Natural killer cell treated with Interleukin-12 subunit alpha and Interleukin-12 subunit beta and Interleukin-15 and Interleukin-18, amount 100 ng/mL, for 72 hours (primary cell): ENCODE measurements around the gene UBE2D1. TPM values are rescaled to one million over a fixed set of nuclear protein-coding genes. Genes with fewer than 3 reads are reported as not detected.

Experiments used
- ATAC-seq, 2 donors: fragments of 150-1000 bp; cut with Tn5 transposase in 1 of 2; sonication (Bioruptor Pico), chemical (Tn5 transposase) in 1 of 2; 2 replicates each; pipeline ENCODE4 v1.10.0; 2021
- DNase-seq: peaks from one replicate; pipeline ENCODE4 v3.0.0; 2022; ENCODE audit warnings: low spot score
- H3K27ac Mint-ChIP-seq, 2 donors: 1 replicate in 1 of 2; 2 replicates in 1 of 2; pipeline ENCODE4 v1.8.0; 2022; ENCODE audit warnings: mixed read lengths in 2 of 2, mild to moderate bottlenecking in 1 of 2, moderate library complexity in 1 of 2
- H3K27me3 Mint-ChIP-seq, 2 donors: 1 replicate in 1 of 2; 2 replicates in 1 of 2; pipeline ENCODE4 v1.8.0; 2022; ENCODE audit warnings: mixed read lengths in 2 of 2
- H3K36me3 Mint-ChIP-seq: one replicate; pipeline ENCODE4 v1.8.0; 2022; ENCODE audit warnings: mixed read lengths
- H3K4me1 Mint-ChIP-seq, 2 donors: 1 replicate in 1 of 2; 2 replicates in 1 of 2; pipeline ENCODE4 v1.8.0; 2022; ENCODE audit warnings: low read depth in 2 of 2, mixed read lengths in 2 of 2, mild to moderate bottlenecking in 1 of 2
- H3K4me3 Mint-ChIP-seq: one replicate; pipeline ENCODE4 v1.8.0; 2022; ENCODE audit warnings: mixed read lengths
- H3K9me3 Mint-ChIP-seq: 2 replicates; pipeline ENCODE4 v1.8.0; 2022; ENCODE audit warnings: mixed read lengths
- total RNA-seq, 2 donors: library from RNA; stranded (reverse); gene quantifications; one replicate each; pipeline ENCODE4 v1.2.3, GENCODE V29; 2022

The UBE2D1 gene
- total RNA-seq, 2 donors from 2014 or later: 12.7 to 14.6 TPM

GRCh38 chr10:58322072-58322834, 12.6 kb upstream of the UBE2D1 start:
- H3K27me3 Mint-ChIP-seq: peaks cover 13 to 17% of the 10 kb centered on the region in 2 donors
- no peaks in the 10 kb centered on the region for H3K9me3 Mint-ChIP-seq
- peak; percentile 72 to 83 for ATAC-seq
- H3K27ac Mint-ChIP-seq: peak overlapping the region in 1 of 2 donors; percentile 1
- H3K36me3 Mint-ChIP-seq: no peaks in the 10 kb centered on the region
- peak overlapping the region; percentile 31 for H3K4me3 Mint-ChIP-seq
- peaks cover 7 to 9% of the 10 kb centered on the region in 2 donors for H3K4me1 Mint-ChIP-seq
- DNase-seq: no peak

- ATAC-seq (no peak), DNase-seq (no peak)
- Mint-ChIP-seq H3K9me3 (no peaks in the 10 kb centered on the region), H3K27me3 (peaks cover 13 to 17% of the 10 kb centered on the region in 2 donors), H3K36me3 (no peaks in the 10 kb centered on the region), H3K4me3 (peak overlapping the region; percentile 31), H3K27ac (peak overlapping the region in 1 of 2 donors; percentile 1), H3K4me1 (peaks cover 7 to 9% of the 10 kb centered on the region in 2 donors)
These were observed 12.0 kb upstream of the UBE2D1 start for GRCh38 chr10:58322835-58323209.

GRCh38 chr10:58326967-58327381, 7.8 kb upstream of the UBE2D1 start:
- ATAC-seq (no peak), DNase-seq (peak; percentile 62)
- H3K4me3 Mint-ChIP-seq: no peak overlapping the region
- H3K27ac Mint-ChIP-seq: no peak overlapping the region
- H3K9me3 Mint-ChIP-seq: no peaks in the 10 kb centered on the region
- peaks cover 7 to 9% of the 10 kb centered on the region in 2 donors for H3K4me1 Mint-ChIP-seq
- H3K36me3 Mint-ChIP-seq: no peaks in the 10 kb centered on the region
- peaks cover 10 to 16% of the 10 kb centered on the region in 2 donors for H3K27me3 Mint-ChIP-seq

- H3K27me3 Mint-ChIP-seq: peaks cover 17 to 22% of the 10 kb centered on the region in 2 donors
- no peaks in the 10 kb centered on the region for H3K36me3 Mint-ChIP-seq
- H3K4me3 Mint-ChIP-seq: no peak overlapping the region
- ATAC-seq (no peak), DNase-seq (no peak)
- H3K27ac Mint-ChIP-seq: no peak overlapping the region
- no peaks in the 10 kb centered on the region for H3K4me1 Mint-ChIP-seq
- no peaks in the 10 kb centered on the region for H3K9me3 Mint-ChIP-seq
These were observed 6.6 kb upstream of the UBE2D1 start for GRCh38 chr10:58328233-58328632.

- H3K27ac Mint-ChIP-seq: no peak overlapping the region
- H3K4me3 Mint-ChIP-seq: no peak overlapping the region
- no peak for ATAC-seq
- peaks cover 17 to 22% of the 10 kb centered on the region in 2 donors for H3K27me3 Mint-ChIP-seq
- H3K4me1 Mint-ChIP-seq: peaks cover 4 to 6% of the 10 kb centered on the region in 2 donors
- no peak for DNase-seq
- no peaks in the 10 kb centered on the region for H3K36me3 Mint-ChIP-seq
- no peaks in the 10 kb centered on the region for H3K9me3 Mint-ChIP-seq
These were observed 4.4 kb upstream of the UBE2D1 start for GRCh38 chr10:58330431-58330830.

- H3K4me1 Mint-ChIP-seq: peaks cover 14 to 18% of the 10 kb centered on the region in 2 donors
- H3K27me3 Mint-ChIP-seq: peaks cover 17 to 22% of the 10 kb centered on the region in 2 donors
- DNase-seq: no peak
- H3K4me3 Mint-ChIP-seq: no peak overlapping the region
- no peaks in the 10 kb centered on the region for H3K36me3 Mint-ChIP-seq
- no peak overlapping the region for H3K27ac Mint-ChIP-seq
- ATAC-seq: no peak
- H3K9me3 Mint-ChIP-seq: no peaks in the 10 kb centered on the region
These were observed 3.2 kb upstream of the UBE2D1 start for GRCh38 chr10:58331646-58332045.

- Mint-ChIP-seq H3K4me1 (peaks cover 20% of the 10 kb centered on the region in 2 donors), H3K36me3 (no peaks in the 10 kb centered on the region), H3K9me3 (no peaks in the 10 kb centered on the region), H3K27me3 (peaks cover 13 to 17% of the 10 kb centered on the region in 2 donors), H3K4me3 (peak overlapping the region; percentile 96), H3K27ac (peak overlapping the region; percentile 50 to 92)
- ATAC-seq (peak; percentile 68 to 70), DNase-seq (no peak)
These were observed 650 bp downstream of the UBE2D1 start for GRCh38 chr10:58335306-58336005.

GRCh38 chr10:58336242-58336641, 1.4 kb downstream of the UBE2D1 start:
- H3K9me3 Mint-ChIP-seq: no peaks in the 10 kb centered on the region

GRCh38 chr10:58341422-58341821, 6.6 kb downstream of the UBE2D1 start:
- Mint-ChIP-seq H3K27ac (no peak overlapping the region), H3K36me3 (no peaks in the 10 kb centered on the region), H3K27me3 (no peaks in the 10 kb centered on the region), H3K4me3 (no peak overlapping the region), H3K9me3 (no peaks in the 10 kb centered on the region), H3K4me1 (peaks cover 17 to 22% of the 10 kb centered on the region in 2 donors)
- DNase-seq (no peak), ATAC-seq (no peak)

More at GRCh38 chr10:58336242-58336641, 1.4 kb downstream of the UBE2D1 start:
- no peak for DNase-seq
- H3K36me3 Mint-ChIP-seq: no peaks in the 10 kb centered on the region
- peaks cover 25 to 28% of the 10 kb centered on the region in 2 donors for H3K4me1 Mint-ChIP-seq
- H3K27ac Mint-ChIP-seq: peak overlapping the region in 1 of 2 donors; percentile 92
- ATAC-seq: no peak
- peak overlapping the region; percentile 96 for H3K4me3 Mint-ChIP-seq
- peaks cover 11 to 15% of the 10 kb centered on the region in 2 donors for H3K27me3 Mint-ChIP-seq

- ATAC-seq (no peak), DNase-seq (no peak)
- H3K27me3 Mint-ChIP-seq: no peaks in the 10 kb centered on the region
- H3K36me3 Mint-ChIP-seq: no peaks in the 10 kb centered on the region
- peaks cover 13 to 21% of the 10 kb centered on the region in 2 donors for H3K4me1 Mint-ChIP-seq
- H3K4me3 Mint-ChIP-seq: no peak overlapping the region
- no peaks in the 10 kb centered on the region for H3K9me3 Mint-ChIP-seq
- H3K27ac Mint-ChIP-seq: no peak overlapping the region
These were observed 7.1 kb downstream of the UBE2D1 start for GRCh38 chr10:58341947-58342346.

- Mint-ChIP-seq H3K27me3 (no peaks in the 10 kb centered on the region), H3K36me3 (no peaks in the 10 kb centered on the region), H3K4me1 (peaks cover 12 to 26% of the 10 kb centered on the region in 2 donors), H3K4me3 (no peak overlapping the region), H3K9me3 (no peaks in the 10 kb centered on the region), H3K27ac (no peak overlapping the region)
- DNase-seq (no peak), ATAC-seq (no peak)
These were observed 13.2 kb downstream of the UBE2D1 start for GRCh38 chr10:58347967-58348366.

GRCh38 chr10:58348571-58349033, 13.8 kb downstream of the UBE2D1 start:
- Mint-ChIP-seq H3K4me1 (peaks cover 12 to 26% of the 10 kb centered on the region in 2 donors), H3K4me3 (no peak overlapping the region), H3K27me3 (no peaks in the 10 kb centered on the region), H3K36me3 (no peaks in the 10 kb centered on the region), H3K9me3 (no peaks in the 10 kb centered on the region), H3K27ac (no peak overlapping the region)
- ATAC-seq: no peak
- DNase-seq: no peak

GRCh38 chr10:58350023-58350422, 15.2 kb downstream of the UBE2D1 start:
- H3K27me3 Mint-ChIP-seq: no peaks in the 10 kb centered on the region
- H3K4me1 Mint-ChIP-seq: peaks cover 14 to 23% of the 10 kb centered on the region in 2 donors
- H3K27ac Mint-ChIP-seq: peak overlapping the region; percentile 77 to 84
- H3K9me3 Mint-ChIP-seq: no peaks in the 10 kb centered on the region
- H3K4me3 Mint-ChIP-seq: peak overlapping the region; percentile 55
- H3K36me3 Mint-ChIP-seq: no peaks in the 10 kb centered on the region
- ATAC-seq: no peak
- no peak for DNase-seq
